Measurements from ENCODE around the gene RPN2.

The RPN2 gene

DNA sequence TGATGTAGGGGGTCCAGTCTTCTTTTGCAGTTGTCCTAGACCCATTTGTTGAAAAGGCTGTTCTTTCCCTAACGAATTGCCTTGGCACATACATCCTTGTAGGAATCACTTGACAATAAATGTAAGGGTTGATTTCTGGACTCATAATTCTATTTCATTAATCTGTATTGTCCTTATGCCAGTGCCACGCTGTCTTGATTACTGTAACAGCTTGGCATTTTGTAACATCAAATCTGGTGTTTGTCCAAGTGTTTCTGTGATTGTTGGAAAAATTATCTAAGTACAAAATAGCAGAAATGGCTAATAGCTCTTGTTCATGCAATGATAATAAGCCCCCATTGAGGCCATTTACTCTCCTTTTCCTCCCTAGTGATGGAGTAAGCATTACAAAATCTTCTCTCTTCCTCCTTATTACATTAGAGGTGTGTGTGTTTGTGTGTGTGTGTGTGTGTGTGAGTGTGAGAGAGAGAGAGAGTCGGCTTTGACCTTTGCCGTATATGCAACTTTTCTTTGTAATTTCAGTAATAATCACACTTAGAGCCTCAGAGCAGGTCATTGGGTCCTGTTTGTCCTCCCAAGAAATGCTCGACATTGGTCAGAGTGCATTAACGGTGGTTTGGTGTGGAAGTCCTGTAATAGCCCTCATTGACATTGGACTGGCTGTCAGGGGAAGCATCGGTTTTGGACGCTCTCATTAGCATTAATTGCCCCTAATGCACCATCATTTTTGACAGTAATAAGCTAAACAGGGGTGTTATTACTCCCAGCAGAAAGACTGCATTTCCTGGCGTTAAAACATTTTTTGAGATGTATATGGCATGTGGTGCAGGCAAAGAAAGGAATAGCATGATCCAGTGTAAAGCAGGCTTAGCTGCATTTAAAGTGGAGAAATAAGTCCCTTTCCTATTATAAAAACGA is 40.9 kb downstream of the RPN2 start:
- no peak for DNase-seq

- no peak for DNase-seq
Measured at GRCh38 chr20:37220731-37221130, 41.6 kb downstream of the RPN2 start.

DNA sequence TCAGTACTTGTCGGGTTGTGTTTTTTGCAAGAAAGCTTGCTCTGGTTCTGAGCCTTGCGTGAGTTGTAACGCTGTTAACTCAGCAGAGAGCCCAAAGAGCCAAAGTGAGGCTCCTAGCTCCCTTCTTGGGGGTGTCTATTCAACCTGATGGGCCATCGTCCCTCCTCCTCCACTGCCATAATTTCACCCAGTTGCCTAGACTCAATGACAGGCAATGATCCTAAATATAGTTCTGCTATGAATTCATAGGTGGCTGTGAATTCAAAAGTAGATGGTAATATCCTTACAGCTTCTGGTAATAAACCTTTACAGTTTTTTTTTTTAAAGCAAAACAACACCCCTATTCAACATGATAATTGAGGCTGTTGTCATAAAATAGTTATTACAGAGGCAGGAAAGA is 43.0 kb downstream of the RPN2 start:
- DNase-seq: no peak

GRCh38 chr20:37223053-37223452 is 43.9 kb downstream of the RPN2 start:
- DNase-seq: peak in 1 of 5 experiments; percentile 22

GRCh38 chr20:37225146-37225545 is 46.0 kb downstream of the RPN2 start:
- DNase-seq: no peak

GRCh38 chr20:37226889-37227288 is 47.8 kb downstream of the RPN2 start:
- no peak for DNase-seq

DNA sequence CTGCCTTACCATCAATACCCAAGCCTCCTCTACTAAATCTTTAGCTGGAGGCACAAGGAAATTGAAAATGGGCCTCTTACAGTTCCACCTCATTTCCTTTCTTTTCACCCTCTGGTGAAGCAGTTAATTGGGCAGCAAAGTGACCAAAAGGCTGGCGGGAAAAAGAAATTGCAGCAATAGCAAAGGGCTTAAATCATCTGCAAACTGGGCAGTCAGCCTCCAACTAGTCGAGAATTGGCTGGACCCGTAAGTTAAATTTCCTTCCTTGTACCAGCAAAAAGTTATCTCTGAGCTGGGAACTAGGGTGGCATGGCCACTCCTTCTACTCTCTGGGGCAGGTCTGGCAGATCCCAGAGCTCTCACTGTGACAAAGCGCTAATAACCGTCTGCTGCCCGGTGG is 49.0 kb downstream of the RPN2 start:
- DNase-seq: no peak

DNA sequence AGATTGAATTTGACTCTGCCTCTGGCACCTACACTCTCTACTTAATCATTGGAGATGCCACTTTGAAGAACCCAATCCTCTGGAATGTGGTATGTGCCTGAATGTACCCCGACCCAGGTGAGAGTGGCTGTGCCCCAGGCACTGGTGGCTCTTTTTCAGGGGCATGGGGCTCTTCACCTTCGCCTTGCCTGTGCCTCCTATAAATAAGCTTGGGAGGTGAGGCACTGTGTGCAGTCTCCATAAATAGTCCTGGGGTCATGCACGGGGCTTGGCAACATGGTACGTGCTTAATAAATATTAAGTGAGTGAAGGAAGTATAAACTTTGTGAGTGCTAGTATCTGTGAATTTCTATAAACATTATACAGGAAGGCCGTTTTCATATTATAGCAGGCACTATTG is 49.5 kb downstream of the RPN2 start:
- no peak for DNase-seq

GRCh38 chr20:37229357-37229756 is 50.2 kb downstream of the RPN2 start:
- DNase-seq: no peak

DNA sequence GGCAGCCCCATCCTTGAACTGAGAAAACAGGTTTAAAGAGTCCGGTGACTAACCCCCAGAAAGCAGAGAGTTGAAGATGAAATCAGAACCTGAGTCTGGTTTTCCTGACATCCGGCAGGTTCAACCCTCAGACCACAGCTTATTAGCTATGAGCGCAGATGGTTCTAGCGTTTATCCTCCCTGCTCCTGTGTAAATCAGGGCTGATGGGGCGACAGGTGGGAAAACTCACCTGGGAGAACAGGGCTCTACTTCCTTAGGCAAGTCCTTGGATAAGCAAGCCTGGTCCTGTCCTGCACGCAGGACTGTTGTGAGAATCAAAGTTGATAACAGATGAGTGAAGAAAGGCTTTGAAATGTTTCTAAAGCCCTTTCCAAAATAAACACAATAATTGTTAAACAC is 51.1 kb downstream of the RPN2 start:
- DNase-seq: no peak

- DNase-seq: no peak
Measured at GRCh38 chr20:37231947-37232630, 53.0 kb downstream of the RPN2 start.

DNA sequence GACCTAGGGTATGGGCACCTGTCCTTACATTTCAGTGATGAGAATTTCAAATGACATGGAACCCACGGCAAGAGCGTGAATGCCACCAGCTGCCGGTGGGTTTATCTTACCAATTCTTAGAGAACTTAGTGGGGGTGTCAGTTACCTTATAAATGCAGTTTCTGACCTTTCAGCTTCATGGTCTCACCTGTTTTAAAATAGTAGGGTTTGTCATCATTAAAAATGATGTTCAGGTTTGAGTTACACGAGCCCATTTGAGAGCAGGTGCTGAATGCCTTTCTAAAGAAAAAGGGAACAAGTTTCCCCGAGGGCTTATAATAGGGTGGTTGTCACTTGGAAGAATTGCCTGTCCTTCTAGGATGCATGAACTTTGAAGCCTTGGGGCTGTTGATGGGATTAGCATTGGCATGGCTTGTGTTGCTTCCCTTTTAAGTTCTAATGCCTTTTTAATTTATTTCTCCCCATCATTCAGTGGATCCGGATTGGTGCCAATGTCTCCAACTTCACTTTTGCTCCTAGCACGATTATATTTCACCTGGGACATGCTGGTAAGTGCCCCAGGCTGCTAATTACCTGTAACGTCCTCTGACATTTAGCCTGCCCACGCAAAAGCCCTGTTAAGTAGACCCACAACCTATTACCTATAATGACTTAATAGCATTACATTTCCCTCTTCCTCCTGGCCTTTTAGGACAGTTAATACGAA is 54.6 kb downstream of the RPN2 start:
- no peak for DNase-seq

DNA sequence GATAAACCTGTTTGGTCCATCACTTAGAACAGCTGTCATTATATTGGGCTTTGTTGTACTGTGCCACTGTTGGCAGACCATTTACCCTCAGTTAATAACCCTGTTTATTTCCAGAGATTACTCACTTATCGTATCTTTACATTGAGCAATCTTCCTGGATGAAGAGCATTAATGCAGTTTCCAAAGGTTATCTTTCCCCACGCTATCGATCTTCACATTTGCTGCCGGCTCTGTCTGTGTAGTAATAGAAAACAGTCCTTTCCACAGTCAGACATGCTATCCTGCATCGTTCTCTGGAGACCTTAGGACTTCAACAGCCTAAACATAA is 55.1 kb downstream of the RPN2 start:
- no peak for DNase-seq

DNA sequence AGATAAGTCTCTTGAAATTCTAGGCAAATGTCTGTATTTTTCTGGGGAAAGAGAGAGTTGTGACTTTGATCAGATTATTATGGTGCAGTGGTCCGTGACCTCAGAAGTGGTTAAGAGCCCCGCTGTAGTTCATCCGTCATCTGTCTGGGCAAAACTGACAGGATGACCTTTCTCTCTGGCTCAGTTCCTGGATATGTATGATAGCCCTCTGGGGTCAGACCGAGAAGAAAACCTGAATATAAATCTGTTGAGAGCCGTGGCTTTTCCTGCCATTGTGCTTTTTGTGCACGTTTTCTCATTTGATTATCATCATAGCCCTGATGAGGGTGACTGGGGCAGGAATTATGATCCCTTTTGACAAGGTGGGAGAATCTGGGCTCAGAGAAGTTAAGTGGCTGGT is 55.9 kb downstream of the RPN2 start:
- DNase-seq: no peak

GRCh38 chr20:37236462-37236861 is 57.3 kb downstream of the RPN2 start:
- no peak for DNase-seq

DNA sequence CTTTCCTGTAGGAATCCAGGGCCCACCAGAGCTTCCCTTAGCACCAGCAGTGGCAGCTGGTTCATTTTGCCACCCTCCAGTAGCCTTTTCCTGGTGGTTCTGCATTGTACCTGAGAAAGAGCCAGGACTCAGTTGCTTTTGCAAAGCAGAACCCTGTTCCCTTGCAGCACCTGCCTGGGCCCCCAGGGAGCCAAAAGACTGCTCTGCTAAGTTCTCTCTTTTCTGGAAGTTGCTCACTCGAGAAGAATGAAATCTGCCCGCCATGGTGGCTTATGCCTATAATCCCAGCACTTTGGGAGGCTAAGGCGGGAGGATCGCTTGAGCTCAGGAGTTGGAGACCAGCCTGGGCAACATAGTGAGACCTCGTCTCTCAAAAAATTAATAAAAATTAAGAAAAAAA is 58.5 kb downstream of the RPN2 start:
- no peak for DNase-seq

- DNase-seq: no peak
Measured at GRCh38 chr20:37238426-37238825, 59.3 kb downstream of the RPN2 start.

- DNase-seq: no peak
Measured at GRCh38 chr20:37238935-37239451, 59.9 kb downstream of the RPN2 start.

DNA sequence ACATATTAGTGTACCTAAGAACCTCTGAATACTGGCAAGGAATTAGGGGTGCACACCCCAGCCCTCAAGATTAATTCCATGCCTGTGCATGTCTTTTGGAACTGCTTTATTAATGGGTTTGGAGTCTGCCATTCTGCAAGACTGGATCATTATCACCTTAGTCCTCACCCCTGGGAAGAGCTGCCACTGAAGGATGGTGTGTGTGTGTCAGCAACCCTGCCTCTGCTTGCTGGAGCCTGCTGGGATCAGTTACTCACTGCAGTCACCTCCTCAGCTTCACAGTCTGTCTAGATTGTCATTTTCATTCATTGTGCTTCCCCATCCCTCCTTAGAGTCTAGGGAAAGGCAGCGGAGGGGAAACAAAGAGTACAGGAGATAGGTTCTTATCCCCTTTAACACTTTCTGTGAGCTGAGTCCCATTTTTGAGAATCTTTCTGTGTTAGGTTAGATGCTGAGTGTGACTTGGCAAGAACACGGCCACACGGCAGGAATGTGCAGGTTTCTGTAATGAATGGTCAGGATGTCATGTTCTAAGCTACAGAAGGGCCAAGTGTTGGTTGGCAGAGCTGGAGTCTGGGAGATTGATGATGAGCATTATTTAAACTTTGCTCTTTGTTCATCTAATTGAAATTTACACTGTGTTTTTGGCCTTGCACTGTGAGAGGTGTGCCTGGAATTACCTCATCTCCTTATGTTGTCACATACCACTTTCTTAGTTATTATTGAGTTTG is 61.4 kb downstream of the RPN2 start:
- DNase-seq: no peak

GRCh38 chr20:37242503-37242902 is 63.4 kb downstream of the RPN2 start:
- no peak for DNase-seq

GRCh38 chr20:37243076-37243936 is 64.2 kb downstream of the RPN2 start:
- no peak for DNase-seq

All from T-helper 2 cell (primary cell).